Islet of Langerhans (tissue), 1 donor: Measurements from ENCODE around the gene TIE1.

Experiments used
- FAIRE-seq: peaks from one replicate; lab custom pipeline; 2011; peaks lifted over from hg19 to GRCh38; lab: Jason Lieb, UNC

TIE1 gene

GRCh38 chr1:43274125-43274803 is 26.5 kb upstream of the TIE1 start:
- no peak for FAIRE-seq

GRCh38 chr1:43274804-43275180 is 26.0 kb upstream of the TIE1 start:
- no peak for FAIRE-seq

GRCh38 chr1:43275826-43276620 is 24.8 kb upstream of the TIE1 start:
- no peak for FAIRE-seq

- no peak for FAIRE-seq
Observed at GRCh38 chr1:43276673-43277072, 24.1 kb upstream of the TIE1 start.

GRCh38 chr1:43277116-43277876 is 23.5 kb upstream of the TIE1 start:
- no peak for FAIRE-seq

- FAIRE-seq: no peak
Observed at GRCh38 chr1:43279161-43279560, 21.6 kb upstream of the TIE1 start.

GRCh38 chr1:43279666-43280065 is 21.1 kb upstream of the TIE1 start:
- no peak for FAIRE-seq

- no peak for FAIRE-seq
Observed at GRCh38 chr1:43280692-43281091, 20.1 kb upstream of the TIE1 start.

- FAIRE-seq: no peak
Observed at GRCh38 chr1:43282220-43283195, 18.3 kb upstream of the TIE1 start.

- no peak for FAIRE-seq
Observed at GRCh38 chr1:43284065-43284464, 16.7 kb upstream of the TIE1 start.

GRCh38 chr1:43284546-43285110 is 16.2 kb upstream of the TIE1 start:
- FAIRE-seq: no peak

GRCh38 chr1:43285269-43285990 is 15.4 kb upstream of the TIE1 start, which contains the start of gene C1orf210:
C1orf210 (minus strand) TSS chr1:43285581; CDS start chr1:43283270, 2,311 bp downstream.
- no peak for FAIRE-seq

GRCh38 chr1:43286115-43286514 is 14.7 kb upstream of the TIE1 start:
- FAIRE-seq: no peak

- FAIRE-seq: no peak
Observed at GRCh38 chr1:43286533-43286932, 14.2 kb upstream of the TIE1 start.

GRCh38 chr1:43288058-43288784 is 12.6 kb upstream of the TIE1 start:
- no peak for FAIRE-seq

GRCh38 chr1:43288785-43289706 is 11.7 kb upstream of the TIE1 start:
- no peak for FAIRE-seq

GRCh38 chr1:43292216-43292615 is 8.6 kb upstream of the TIE1 start:
- no peak for FAIRE-seq

GRCh38 chr1:43292679-43293078 is 8.1 kb upstream of the TIE1 start:
- no peak for FAIRE-seq

- no peak for FAIRE-seq
Observed at GRCh38 chr1:43293176-43293575, 7.6 kb upstream of the TIE1 start.
